ENCODE data around the gene PPP2R5E.
A peak's percentile ranks its signal among the peaks of the same experiment; 100 is the strongest.
"Not testable (repeated sequence)": the region's sequence is repeated elsewhere in the genome, so short reads cannot be mapped to it uniquely, and the experiment has no call there.

The PPP2R5E gene

DNA sequence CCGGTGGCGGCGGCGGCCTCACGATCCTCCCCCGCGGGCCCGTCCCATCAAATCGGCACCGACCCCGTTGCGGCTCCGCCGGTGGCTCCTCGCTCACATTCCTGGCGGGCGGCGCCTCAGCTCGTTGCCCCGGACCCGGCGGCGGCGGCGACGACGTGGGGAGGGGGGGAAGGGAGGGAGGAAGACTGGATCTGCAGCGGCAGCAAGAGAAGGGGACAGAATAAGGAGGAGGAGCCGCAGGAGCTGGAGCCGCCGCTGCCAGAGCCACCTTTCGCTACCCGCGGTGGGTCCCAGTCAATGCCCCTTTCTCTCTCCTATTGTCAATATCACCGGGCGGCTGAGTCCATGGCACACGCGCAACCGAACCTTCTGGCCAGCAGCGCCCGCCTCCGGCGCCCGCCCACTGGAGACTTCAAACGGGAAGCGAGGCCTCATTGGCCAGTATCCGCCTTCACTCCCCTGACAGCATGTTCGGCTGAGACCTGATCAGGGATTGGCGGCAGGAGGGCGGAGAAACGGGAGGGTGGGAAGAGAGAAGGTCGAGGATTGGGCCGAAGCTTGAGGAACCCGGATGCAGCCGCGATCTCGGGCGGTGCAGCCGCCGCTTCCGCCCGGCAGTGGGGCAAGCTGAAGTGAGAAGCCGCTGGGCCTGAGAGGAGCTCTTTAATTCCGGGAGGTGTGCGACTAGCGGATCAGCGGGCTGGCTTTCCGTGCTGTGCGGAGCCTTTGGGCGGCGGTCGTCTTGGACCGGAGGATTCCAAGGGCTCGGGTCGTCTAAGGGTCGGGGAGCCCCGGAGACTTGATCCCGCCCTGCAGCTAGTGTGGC, at the start of gene PPP2R5E:
PPP2R5E (minus strand) TSS at position 378 of the 826 bp plus-strand sequence. CDS start 3,692 bp downstream, outside the sequence.
- peak; percentile 99 for DNase-seq

DNA sequence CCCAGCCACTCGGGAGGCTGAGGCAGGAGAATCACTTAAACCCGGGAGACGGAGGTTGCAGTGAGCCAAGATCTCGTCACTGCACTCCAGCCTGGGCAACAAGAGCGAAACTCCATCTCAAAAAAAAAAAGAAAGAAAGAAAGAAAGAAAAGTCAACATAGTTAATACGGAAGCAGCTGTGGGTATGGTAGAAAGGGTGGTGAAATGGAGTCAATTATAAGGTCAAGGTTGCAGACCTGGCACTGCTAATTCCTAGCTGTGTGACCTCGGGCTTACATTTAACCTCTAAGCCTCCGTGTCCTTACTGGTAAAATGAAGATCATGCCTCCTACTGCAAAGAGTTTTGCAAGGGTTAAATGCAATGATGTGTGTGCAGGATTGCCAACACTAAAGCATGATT, 39.9 kb upstream of the PPP2R5E start:
- DNase-seq: not testable (repeated sequence)

DNA sequence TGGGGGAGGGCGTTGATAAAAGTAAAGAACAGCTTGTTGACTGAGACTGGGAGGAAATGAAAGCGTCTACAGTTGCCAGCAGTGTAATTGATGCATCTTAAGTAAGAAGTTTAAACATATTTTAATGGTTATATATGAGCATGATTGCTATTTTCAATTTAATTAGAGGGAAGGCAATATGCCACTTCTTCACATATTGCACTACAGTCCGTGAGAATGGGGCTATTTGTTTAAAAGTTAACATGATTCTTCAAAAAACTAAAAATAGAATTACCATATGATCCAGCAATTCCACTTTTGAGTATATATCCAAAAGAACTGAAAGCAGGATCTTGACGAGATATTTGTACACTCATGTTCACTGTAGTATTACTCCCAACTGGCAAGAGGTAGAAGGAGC, 38.3 kb upstream of the PPP2R5E start:
- DNase-seq: no peak

DNA sequence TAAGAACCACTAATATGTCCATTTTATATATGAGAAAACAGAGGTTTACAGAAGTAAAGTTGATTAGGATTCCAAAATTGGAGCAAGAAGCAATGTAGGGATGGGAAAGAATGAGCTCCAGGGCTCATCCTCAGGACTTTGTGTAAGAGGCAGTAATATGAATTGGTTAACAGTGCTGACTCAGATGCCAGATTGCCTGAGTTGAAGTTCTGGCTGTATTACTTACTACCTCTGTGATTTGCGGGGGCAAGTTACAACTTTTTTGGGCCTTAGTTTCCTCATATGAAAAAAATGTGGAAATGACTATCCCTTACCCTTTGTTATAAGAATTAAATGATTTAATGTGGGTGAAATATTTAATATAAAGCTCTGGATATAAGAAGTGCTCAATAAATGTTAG, 35.1 kb upstream of the PPP2R5E start:
- DNase-seq: no peak

DNA sequence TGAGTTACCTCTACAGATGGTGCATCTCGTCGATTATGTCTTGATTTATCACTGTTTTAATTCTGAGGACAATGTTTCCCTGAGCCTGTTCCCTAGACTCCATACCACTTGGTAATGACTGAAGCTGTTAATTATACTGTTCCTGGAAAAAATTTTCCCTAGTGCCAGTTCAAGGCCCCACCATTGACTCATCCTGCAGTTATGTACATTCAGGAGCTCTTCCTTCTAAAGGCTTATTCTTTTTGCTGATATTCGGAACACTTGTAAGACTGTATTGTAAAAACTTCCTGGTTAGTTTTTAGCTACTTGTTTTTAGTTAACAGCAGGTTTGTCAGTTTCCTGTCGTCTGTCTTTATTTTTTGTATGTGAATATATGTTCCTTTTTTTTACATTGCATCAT, 30.4 kb upstream of the PPP2R5E start:
- no peak for DNase-seq

DNA sequence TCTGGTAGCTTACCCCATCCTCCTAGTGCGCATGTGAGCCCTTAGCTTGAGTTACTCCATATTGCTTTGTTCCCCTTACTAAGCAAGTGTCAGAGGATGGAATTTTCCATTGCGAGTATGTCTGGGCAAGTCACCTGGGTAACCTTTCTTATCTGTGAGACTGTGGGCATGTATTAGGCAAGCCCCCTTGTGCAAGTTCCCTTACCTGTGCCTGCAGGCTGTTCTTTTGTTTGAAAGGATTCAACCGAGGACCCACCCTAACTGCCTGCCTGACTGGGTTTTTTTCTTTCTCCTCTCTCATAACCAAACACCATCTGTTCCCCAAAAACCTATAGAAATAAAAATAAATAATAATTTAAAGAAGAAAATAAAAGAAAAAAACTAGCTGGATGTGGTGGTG, 22.3 kb upstream of the PPP2R5E start:
- no peak for DNase-seq

DNA sequence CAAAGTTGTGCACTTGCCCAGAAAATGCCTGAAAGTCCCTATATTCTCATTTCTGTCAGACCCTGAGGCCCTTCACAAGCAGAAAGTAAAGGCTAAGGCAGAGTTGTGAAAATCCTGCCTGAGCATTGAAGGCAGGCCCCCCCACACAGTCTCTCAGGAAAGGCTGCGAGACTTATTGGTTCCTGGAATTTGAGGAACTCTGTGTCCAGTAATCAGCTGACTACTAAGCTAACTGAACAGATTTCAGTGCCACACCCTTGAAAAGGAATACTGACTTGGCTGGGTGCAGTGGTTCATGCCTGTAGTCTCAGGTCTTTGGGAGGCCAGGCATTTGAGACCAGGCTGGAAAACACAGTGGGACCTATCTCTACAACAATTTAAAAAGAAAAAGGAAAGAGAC, 21.1 kb upstream of the PPP2R5E start:
- DNase-seq: no peak

DNA sequence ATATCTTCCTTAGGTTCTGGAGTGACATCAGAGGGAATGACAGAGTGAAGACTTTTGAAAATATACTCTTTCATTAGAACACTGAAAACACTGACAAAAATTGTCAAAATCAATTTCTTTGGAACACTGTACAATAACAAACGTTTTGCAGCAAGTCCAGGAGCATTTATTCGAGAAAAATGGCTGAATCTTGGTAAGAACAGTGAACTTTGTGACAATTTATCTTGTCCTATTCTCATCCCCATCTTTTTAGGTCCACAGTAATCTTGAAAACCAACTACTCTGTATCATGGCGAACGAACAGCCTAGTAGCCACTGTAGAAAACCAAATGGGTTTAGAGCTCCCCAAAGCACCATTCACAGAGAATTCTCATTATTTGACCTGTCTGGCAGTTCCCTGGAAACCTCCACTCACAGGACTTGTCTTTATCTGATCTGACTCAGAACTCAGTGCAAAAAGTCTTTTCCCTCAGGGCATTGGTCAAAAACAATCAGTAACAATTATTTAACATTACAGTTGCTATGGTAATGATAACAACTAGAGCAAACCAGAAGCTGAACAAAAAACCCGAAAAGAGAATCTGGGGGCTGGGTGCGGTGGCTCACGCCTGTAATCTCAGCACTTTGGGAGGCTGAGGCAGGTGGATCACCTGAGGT, 20.3 kb upstream of the PPP2R5E start:
- no peak for DNase-seq

DNA sequence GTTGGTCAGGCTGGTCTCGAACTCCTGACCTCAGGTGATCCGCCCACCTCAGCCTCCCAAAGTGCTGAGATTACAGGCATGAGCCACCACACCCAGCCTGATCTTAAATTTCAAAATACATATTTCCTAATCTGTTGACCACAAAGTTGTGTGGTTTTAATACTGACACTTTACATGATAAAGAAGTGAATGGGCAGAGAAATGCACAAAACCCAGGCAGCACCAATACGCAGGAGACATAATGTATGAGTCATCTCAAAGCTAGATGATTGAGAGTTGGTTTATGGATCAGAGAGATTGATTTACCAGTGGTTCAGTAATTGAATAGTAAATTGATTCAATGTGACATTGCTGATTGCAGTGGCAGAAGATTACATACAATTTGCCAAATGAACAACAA, 19.2 kb upstream of the PPP2R5E start:
- DNase-seq: no peak

DNA sequence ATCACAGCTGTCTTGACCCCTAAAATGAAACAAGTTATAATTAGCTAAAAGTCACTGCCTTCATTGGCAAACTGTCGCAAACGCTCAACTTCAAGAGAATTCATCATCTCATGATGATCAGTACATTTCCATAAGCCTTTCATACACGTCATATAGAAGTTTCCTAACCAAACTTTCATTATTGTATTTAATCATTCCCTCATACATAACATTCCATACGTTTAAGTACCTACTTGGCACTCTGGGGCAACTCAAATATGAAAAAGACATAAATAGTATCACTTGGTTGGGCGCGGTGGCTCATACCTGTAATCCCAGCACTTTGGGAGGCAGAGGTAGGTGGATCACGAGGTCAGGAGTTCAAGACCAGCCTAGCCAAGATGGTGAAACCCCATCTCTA, 12.4 kb upstream of the PPP2R5E start:
- no peak for DNase-seq

DNA sequence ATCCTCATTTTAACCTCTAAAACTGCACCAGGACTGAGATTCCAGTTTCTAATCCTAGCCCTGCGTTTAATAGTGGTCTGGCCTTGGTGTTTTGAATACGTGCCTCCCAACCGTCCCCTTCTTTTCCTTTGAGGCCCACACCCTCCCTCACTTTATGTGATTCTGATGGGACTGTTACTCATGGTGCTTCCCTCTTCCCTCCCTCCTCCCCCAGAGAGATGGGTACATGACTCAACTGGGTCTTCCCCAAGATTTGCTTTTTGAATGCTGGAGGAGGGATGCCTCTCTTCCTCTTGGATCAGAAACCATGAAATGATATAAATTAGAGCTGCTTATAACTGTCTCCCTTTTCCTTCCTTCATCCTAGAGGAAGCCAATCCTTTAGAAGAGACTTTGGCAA, 8.2 kb upstream of the PPP2R5E start:
- no peak for DNase-seq

DNA sequence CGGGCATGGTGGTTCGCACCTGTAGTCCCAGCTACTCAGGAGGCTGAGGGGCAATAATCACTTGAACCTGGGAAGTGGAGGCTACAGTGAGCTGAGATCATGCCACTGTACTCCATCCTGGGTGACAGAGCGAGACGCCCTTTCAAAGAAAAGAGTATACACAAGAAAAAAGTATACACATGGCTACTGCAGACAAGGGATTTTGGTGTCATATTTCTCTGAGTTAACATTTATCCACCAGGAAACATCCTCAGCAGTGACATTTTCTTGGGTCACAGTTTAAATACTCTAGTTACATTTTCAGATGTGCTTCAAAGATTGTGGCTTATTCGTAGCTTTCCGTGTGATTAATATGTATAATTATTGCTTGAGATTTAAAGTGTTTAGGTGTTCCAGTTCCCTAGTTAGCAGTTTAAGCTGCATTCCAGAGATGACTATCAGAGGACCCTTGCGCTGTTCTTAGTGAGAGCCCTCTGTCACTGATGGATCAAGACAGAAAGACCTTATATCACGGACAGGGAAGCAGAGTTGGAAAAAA, 4.7 kb upstream of the PPP2R5E start:
- DNase-seq: no peak

DNA sequence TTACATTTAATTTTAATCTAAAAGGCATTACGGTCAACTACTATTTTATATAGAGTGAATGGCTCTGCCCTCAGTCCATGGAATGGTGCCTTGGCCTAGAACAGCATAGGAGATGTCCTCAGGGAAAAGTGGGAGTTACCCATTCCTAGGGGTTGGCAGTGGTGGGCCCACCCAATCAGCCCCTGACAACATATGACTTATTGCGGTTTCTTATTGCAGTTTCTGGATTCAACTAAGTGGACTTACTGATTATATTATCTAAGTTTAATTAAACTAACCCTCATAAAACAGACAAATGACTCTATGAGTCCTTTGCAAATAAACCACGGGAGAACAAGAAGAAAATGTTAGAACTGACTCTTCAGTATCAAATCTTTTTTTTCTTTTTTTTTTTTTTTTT, 2.3 kb upstream of the PPP2R5E start:
- DNase-seq: no peak

DNA sequence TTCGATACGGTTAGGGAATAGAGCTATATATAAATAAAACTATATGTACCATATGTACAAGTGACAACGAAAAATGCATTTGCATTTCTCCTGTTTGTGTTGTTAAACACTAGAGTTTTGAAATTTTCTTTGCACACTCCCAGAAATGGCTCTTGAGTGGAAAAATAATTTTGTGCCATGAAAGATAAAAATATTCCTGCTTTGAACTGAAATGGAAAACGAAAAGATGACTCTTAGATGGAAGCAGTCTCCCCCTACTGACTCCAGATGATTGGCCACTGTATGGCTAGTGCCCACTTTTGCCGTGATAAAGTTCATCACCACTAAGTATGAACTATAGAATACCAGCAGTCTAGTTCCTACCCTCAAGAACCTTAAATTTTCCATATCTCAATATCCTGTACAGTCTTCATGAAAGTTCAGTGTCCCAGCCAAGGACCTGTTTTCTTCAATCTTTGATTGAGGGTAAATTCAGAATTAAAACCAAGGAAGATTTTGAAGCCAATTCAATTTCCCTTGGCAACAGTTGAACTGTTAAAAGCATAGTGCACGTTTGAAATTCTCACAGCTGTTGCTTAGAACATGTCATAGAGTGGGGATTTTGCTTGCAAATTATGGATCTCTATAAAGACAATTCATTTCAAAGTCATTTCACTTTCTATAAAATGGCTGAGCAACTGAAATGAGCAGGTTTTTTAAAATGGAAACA, 1.6 kb upstream of the PPP2R5E start:
- no peak for DNase-seq

DNA sequence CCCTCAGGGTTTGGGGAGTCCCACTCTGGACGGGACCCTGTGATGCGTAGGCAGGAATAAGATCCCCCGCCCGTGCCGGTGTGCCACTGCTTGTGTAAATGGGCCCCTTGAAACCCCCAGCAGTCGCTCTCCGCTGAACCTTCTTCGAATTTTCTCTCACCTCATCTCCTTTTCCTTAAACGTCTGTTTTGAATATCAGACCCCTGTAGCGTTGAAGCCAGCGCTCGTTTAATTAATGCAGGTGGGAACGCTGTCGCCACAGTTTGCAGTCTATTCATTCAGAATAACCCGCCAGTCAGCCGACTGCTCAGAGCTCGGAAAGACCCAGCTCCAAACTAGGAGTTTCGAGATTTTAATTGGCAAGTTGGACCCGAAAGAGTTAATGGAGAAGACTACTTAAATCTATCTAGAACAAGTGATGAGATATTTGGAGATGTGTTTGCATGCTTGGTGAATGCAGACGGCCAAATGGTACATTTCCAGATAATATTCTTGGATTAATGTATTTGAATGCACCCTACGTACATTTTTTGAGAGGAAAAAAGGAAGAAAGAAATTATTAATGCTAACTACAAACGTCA, 739 bp upstream of the PPP2R5E start:
- no peak for DNase-seq

DNA sequence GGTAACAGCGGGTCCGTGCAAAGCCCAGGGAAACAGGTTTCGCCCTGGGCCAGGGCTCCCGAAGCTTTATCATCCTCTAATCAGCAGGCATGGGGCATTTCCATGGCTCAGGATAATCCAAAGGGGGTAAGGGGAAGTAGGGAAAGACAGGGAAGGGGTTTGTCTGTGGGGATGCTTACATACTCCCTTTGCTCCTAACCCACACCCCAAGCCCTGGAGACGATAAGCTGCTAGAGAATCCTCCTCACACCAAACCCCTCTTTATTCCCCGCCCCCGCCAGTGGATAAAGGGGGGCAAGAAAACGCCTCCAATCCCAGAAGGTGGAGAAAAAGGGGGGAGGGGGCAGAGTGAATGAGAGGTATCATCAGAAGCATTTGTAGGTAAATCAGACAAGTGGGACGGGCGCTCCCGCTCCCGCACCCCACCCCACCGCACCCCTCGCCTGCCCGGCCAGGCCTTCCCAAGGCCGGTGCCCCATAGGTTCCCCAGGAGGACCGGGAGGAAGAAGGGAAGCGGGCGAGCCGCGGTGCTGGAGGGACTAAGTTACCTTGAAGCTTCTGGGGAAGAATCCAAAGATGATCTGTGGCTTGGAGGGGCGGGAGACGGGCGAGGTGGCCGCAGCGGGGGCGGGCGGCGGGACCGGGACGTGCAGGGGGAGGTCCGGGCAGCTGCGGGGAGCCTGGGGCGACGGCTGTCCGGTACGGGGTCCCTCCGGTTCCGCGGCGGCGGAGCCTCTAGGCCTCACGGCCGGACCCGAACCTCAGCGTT, 762 bp downstream of the PPP2R5E start:
- peak; percentile 35 for DNase-seq

DNA sequence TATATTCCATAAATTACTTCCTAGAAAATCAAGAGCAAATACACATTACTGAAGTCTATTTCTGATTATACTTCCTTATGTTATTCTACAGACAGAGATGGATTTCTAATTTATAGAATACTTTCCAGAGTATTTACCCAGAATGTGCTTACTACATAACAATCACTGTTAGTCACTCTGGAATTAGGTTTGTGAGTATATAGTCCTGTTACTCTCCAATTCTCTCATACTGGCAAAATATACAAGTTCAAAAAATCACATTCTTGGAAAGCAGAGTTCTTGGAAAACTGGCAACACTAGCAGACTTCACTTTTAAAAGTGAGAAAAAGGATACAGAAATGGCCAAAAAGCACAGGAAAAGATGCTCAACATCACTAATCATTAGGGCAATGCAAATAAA, 7.3 kb downstream of the PPP2R5E start:
- DNase-seq: no peak

DNA sequence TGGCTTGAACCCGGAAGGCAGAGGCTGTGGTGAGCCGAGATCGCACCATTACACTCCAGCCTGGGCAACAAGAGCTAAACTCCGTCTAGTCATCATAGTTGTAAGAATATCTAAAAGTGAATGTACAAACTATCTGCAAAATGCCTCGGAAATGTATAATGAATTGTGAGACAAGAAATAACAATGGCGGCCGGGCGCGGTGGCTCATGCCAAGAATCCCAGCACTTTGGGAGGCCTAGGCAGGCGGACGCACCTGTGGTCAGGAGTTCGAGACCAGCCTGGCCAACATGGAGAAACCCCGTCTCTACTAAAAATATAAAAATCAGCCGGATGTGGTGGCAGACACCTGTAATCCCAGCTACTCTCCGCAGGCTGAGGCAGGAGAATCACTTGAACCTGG, 9.7 kb downstream of the PPP2R5E start:
- no peak for DNase-seq

DNA sequence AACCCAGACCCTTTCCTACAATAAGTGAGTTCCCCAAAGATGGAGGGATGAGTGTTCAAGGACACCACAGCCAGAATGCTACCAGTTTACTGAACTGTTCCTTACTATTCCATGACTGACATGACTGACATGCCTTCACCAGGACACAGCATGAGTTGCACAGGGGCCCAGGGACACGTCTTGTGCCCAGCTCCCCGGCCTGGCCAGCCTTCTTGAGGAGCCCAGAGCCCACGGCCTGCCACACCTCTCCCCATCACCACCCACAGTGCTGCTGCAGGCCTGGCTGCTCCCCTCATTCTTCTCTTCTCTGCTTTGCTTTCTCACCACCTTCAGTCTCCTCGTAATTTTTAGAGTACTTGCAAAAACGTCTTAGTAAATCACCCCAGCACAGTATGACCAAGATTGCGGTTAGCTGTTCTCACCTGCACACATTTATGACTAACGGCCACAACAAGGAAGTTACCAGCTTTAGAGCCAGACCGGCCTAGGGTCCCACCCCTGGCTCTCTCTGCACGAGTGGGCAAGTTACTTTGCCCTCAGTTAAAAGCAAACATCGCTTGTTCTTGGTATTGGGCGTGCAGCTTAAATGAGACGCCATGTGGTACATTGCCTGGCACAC, 18.5 kb downstream of the PPP2R5E start:
- DNase-seq: no peak

DNA sequence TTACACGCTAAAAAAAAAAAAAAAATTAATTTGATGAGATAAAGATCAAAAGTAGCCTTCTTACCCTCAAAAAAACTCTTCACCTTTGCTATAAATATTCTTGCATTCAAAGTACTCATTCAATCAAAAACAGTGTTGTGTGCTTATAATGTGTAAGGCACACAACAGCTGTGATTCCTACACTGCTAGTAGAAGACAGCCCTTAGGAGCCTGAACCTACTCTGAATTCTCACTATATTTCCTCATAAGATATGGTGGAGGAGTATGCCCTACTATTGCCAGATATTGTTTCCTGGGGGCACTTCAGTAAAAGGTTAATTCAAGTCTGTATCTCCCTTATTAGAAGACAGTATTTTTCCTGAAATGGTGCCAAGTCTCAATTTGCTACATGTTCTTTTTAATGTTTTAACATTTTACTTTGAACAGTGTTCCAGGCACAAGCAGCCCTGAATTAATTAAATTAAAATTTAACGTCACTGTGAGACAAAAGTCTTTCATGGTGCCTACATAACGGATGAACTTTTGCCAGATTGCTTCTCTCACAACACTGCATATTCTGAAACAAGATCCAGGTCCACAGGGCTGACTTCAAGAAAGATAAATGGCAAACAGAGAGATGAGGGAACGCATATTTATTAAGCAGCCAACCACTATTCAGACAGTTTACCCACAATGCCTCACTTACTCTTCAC, 19.3 kb downstream of the PPP2R5E start:
- DNase-seq: no peak

DNA sequence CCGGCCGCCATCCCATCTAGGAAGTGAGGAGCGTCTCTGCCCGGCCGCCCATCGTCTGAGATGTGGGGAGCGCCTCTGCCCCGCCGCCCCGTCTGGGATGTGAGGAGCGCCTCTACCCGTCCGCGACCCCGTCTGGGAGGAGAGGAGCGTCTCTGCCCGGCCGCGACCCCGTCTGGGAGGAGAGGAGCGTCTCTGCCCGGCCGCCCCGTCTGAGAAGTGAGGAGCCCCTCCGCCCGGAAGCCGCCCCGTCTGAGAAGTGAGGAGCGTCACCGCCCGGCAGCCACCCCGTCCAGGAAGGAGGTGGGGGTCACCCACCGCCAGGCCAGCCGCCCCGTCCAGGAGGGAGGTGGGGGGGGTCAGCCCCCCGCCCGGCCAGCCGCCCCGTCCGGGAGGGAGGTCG, 20.7 kb downstream of the PPP2R5E start:
- DNase-seq: not testable (repeated sequence)

Measured in NCI-H2171 (cell line).